Upper lobe of right lung (tissue), 1 donor: ENCODE measurements around the gene MYO7A. TPM values are rescaled to one million over a fixed set of nuclear protein-coding genes. Genes with fewer than 3 reads are reported as not detected.

Source experiments
- ATAC-seq: fragments of 200-7000 bp; cut with Tn5 transposase; one replicate; pipeline ENCODE4 v1.9.1; 2020; ENCODE audit warnings: mild to moderate bottlenecking, moderate library complexity
- DNase-seq: peaks from one replicate; pipeline ENCODE4 v3.0.0-alpha.2; 2020
- H3K27ac ChIP-seq: fragments of 200-600 bp; one replicate; pipeline ENCODE4 v1.8.0; 2022
- H3K27me3 ChIP-seq: fragments of 200-600 bp; one replicate; pipeline ENCODE4 v1.8.0; 2022; ENCODE audit warnings: mild to moderate bottlenecking
- H3K36me3 ChIP-seq: fragments of 200-600 bp; one replicate; pipeline ENCODE4 v1.8.0; 2022
- H3K4me1 ChIP-seq: fragments of 200-600 bp; one replicate; pipeline ENCODE4 v1.8.0; 2022
- H3K4me3 ChIP-seq: fragments of 200-600 bp; one replicate; pipeline ENCODE4 v1.8.0; 2022; ENCODE audit warnings: mild to moderate bottlenecking
- H3K9me3 ChIP-seq: fragments of 200-600 bp; one replicate; pipeline ENCODE4 v1.8.0; 2022
- CTCF ChIP-seq: fragments of 200-600 bp; IDR thresholded peaks from one replicate; pipeline ENCODE4 v1.8.0; 2022; ENCODE audit warnings: antibody characterized with exemption
- intact Hi-C: fragments of 100-400 bp; cut with DNase I; formaldehyde crosslinking; loops from one replicate; pipeline ENCODE4 v1.11.0; 2022
- total RNA-seq: library from RNA; stranded (reverse); fragmentation: NEBNext Ultra II Directional; extraction: Animal tissue kit (Norgen Biotek cat#: 25700); gene quantifications from one replicate; pipeline ENCODE4 v1.2.1, GENCODE V29; 2021
- donor health status: DM: no; HTN: yes; CAD: no; lungs with severe emphysema.

The MYO7A gene
- total RNA-seq, 1 donor from 2014 or later = 3.6 TPM

GRCh38 chr11:77091146-77091940 lies 36.7 kb upstream of the MYO7A start:
- H3K27me3 ChIP-seq = no peaks in the 10 kb centered on the region
- peak; percentile 89 for ATAC-seq
- peak; percentile 90 for DNase-seq
- H3K4me1 ChIP-seq = no peaks in the 10 kb centered on the region
- intact Hi-C loops = loop anchor here (5.0 kb wide), 1 partner anchor 44 kb away; no protein-coding TSS in a partner anchor
- H3K27ac ChIP-seq = no peak overlapping the region
- H3K4me3 ChIP-seq = no peak overlapping the region
- H3K9me3 ChIP-seq = no peaks in the 10 kb centered on the region
- TF ChIP-seq CTCF = peak; percentile 93
- no peaks in the 10 kb centered on the region for H3K36me3 ChIP-seq

- peak; percentile 45 for DNase-seq
- no peak overlapping the region for H3K4me3 ChIP-seq
- H3K27ac ChIP-seq = no peak overlapping the region
- ATAC-seq = no peak
- H3K27me3 ChIP-seq = no peaks in the 10 kb centered on the region
- no peaks in the 10 kb centered on the region for H3K36me3 ChIP-seq
- intact Hi-C loops = loop anchor here (5.0 kb wide), 1 partner anchor 45 kb away; no protein-coding TSS in a partner anchor
- TF ChIP-seq CTCF = no peak
- H3K4me1 ChIP-seq = no peaks in the 10 kb centered on the region
- no peaks in the 10 kb centered on the region for H3K9me3 ChIP-seq
Measured at GRCh38 chr11:77092382-77092781, 35.7 kb upstream of the MYO7A start.

GRCh38 chr11:77093056-77093891 lies 34.8 kb upstream of the MYO7A start:
- intact Hi-C loops = loop anchor here (5.0 kb wide), 1 partner anchor 46 kb away; no protein-coding TSS in a partner anchor

GRCh38 chr11:77093987-77094840 lies 33.8 kb upstream of the MYO7A start:
- no peak for TF ChIP-seq CTCF
- Histone ChIP-seq H3K27me3 (no peaks in the 10 kb centered on the region), H3K27ac (no peak overlapping the region), H3K4me1 (no peaks in the 10 kb centered on the region), H3K36me3 (no peaks in the 10 kb centered on the region), H3K9me3 (no peaks in the 10 kb centered on the region), H3K4me3 (no peak overlapping the region)
- intact Hi-C loops = loop anchor here (5.0 kb wide), 1 partner anchor 47 kb away; no protein-coding TSS in a partner anchor
- DNase-seq = peak; percentile 41
- ATAC-seq = no peak

More at GRCh38 chr11:77093056-77093891, 34.8 kb upstream of the MYO7A start:
- H3K4me3 ChIP-seq = no peak overlapping the region
- no peaks in the 10 kb centered on the region for H3K36me3 ChIP-seq
- H3K9me3 ChIP-seq = no peaks in the 10 kb centered on the region
- TF ChIP-seq CTCF = no peak
- no peak overlapping the region for H3K27ac ChIP-seq
- ATAC-seq = no peak
- peak; percentile 56 for DNase-seq
- H3K27me3 ChIP-seq = no peaks in the 10 kb centered on the region
- H3K4me1 ChIP-seq = no peaks in the 10 kb centered on the region

- no peak for TF ChIP-seq CTCF
Measured at GRCh38 chr11:77094841-77095365, 33.1 kb upstream of the MYO7A start.

More at GRCh38 chr11:77094841-77095365, 33.1 kb upstream of the MYO7A start:
- Histone ChIP-seq H3K9me3 (no peaks in the 10 kb centered on the region), H3K4me1 (no peaks in the 10 kb centered on the region), H3K27ac (no peak overlapping the region), H3K36me3 (no peaks in the 10 kb centered on the region), H3K4me3 (no peak overlapping the region), H3K27me3 (no peaks in the 10 kb centered on the region)
- intact Hi-C loops = loop anchor here (5.0 kb wide), 1 partner anchor 48 kb away; no protein-coding TSS in a partner anchor
- DNase-seq (peak; percentile 54), ATAC-seq (no peak)
